ENCODE data around the gene DOCK2. TPM values are rescaled to one million over a fixed set of nuclear protein-coding genes. Genes with fewer than 3 reads are reported as not detected.

Gene DOCK2
- total RNA-seq, 1 donor from 2014 or later: 217 TPM

DNA sequence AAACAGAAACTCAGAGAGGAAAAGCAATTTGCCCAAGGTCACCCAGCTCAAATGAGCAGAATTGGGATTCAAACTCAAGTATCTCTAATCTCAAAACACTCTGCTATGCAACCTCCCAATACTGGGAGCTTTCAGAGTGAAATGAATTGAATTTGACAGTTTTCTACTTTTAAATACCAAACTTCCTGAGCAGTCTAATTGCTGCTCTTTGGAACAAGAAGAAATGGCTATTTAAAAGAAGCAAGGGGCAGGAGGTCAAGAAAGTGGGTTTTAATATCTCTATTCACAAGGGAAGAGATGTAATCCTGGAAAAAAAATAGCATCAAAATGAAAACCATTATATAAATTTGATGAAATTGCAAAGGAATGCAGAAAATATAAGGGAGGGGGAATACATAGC is 200.6 kb downstream of the DOCK2 start:
- DNase-seq (ENCODE audit: low spot score): no peak
- peaks cover 36% of the 10 kb centered on the region for H3K4me1 Mint-ChIP-seq (ENCODE audit: low read depth)
- no peaks in the 10 kb centered on the region for H3K9me3 Mint-ChIP-seq
- no peaks in the 10 kb centered on the region for H3K27me3 Mint-ChIP-seq (ENCODE audit: low read depth)
- H3K4me3 Mint-ChIP-seq (ENCODE audit: low read depth): no peak overlapping the region
- no peak overlapping the region for H3K27ac Mint-ChIP-seq
- peaks cover 61% of the 10 kb centered on the region for H3K36me3 Mint-ChIP-seq (ENCODE audit: low read depth)
- intact Hi-C loops (cut with micrococcal nuclease): loop anchor here (10.0 kb wide), 1 partner anchor 133 kb away; no protein-coding TSS in a partner anchor

DNA sequence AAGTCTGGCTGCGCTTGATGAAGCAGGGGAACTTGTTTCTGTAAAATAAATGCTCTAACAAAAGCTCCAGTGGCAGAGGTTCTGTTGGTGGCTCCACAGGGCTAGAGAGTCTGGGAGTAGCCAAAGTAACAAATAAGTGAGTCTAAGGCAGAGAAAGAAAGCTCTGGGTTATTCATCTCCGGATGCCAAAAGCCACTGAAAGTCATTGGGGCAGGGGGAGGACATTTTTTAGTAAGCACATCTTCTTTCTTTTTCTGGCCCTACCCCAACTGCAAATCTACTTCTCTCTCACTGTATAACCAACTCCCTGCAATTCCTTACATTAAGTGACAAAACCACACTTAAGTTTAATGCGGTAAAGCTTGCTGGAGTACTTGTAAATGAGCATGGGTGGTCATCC is 201.6 kb downstream of the DOCK2 start:
- intact Hi-C loops (cut with micrococcal nuclease): loop anchor here (10.0 kb wide), 1 partner anchor 134 kb away; no protein-coding TSS in a partner anchor

DNA sequence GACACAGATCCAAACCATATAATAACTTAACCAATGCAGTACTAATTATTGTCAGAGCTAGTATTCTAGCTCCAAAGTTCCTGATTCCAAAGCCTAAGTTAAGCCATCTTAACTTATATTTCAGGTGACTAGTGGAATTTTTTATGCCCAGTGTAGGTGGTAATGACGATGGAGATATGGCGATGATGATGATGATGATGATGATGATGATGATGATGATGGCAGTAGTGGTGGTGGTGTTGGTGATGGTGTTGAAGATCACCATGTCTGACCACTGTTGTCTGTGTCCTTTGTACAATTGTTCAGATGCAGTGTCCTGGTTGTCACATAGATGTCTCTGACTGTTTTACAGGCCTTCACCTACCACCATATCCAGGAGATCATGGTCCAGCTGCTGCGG is 203.3 kb downstream of the DOCK2 start:
- DNase-seq (ENCODE audit: low spot score): no peak
- Mint-ChIP-seq H3K27me3 (ENCODE audit: low read depth) (no peaks in the 10 kb centered on the region), H3K4me1 (ENCODE audit: low read depth) (peaks cover 33% of the 10 kb centered on the region), H3K36me3 (ENCODE audit: low read depth) (peaks cover 70% of the 10 kb centered on the region), H3K4me3 (ENCODE audit: low read depth) (no peak overlapping the region), H3K27ac (no peak overlapping the region), H3K9me3 (no peaks in the 10 kb centered on the region)
- intact Hi-C loops (cut with micrococcal nuclease): no loop called here

More for the DNA sequence above, 201.6 kb downstream of the DOCK2 start:
- no peak for DNase-seq (ENCODE audit: low spot score)
- Mint-ChIP-seq H3K4me3 (ENCODE audit: low read depth) (no peak overlapping the region), H3K4me1 (ENCODE audit: low read depth) (peaks cover 26% of the 10 kb centered on the region), H3K27ac (peak overlapping the region; percentile 38), H3K36me3 (ENCODE audit: low read depth) (peaks cover 60% of the 10 kb centered on the region), H3K9me3 (no peaks in the 10 kb centered on the region), H3K27me3 (ENCODE audit: low read depth) (no peaks in the 10 kb centered on the region)

DNA sequence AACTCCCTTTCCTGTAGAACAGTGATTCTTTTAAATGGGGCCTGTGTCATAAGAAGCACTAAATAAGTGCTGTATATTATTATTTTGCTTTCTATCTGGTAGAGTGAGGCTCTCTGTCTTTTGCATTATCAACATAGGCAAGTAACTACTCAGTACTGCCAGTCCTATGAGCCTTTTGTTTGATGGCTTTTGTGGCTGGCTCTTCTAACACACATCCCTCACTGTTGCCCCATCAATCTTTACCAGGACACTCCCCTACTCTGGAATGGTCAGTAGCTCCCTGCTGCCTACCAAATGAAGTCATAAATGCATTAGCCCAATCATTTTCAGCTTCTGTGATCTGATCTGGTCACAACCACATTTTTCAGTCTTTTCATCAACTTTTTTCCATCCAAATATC is 205.6 kb downstream of the DOCK2 start:
- intact Hi-C loops (cut with micrococcal nuclease): no loop called here
- H3K36me3 Mint-ChIP-seq (ENCODE audit: low read depth): peaks cover 81% of the 10 kb centered on the region
- H3K4me1 Mint-ChIP-seq (ENCODE audit: low read depth): peaks cover 25% of the 10 kb centered on the region
- no peak overlapping the region for H3K27ac Mint-ChIP-seq
- H3K9me3 Mint-ChIP-seq: peaks cover 3% of the 10 kb centered on the region
- no peaks in the 10 kb centered on the region for H3K27me3 Mint-ChIP-seq (ENCODE audit: low read depth)
- no peak overlapping the region for H3K4me3 Mint-ChIP-seq (ENCODE audit: low read depth)
- DNase-seq (ENCODE audit: low spot score): no peak

DNA sequence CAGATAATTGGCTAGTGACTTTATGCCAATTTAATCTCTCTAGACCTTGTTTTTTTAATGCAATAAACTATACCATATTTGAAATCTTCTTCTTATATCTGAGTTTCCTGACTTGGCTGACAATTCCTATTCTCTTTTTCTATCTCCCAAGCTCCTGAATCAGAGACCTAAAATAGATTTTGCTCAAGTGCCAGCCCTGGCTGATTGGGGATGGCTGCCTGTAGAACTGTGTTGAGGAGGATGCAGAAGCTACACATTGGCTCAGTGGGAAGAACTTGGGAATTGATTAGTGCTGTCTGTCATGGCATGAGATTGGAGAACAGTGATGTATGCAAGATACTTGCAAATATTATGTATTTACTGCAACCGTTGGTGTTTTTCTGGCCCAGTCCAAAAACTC is 210.4 kb downstream of the DOCK2 start:
- H3K27ac Mint-ChIP-seq: no peak overlapping the region
- no peak for DNase-seq (ENCODE audit: low spot score)
- intact Hi-C loops (cut with micrococcal nuclease): no loop called here
- no peak overlapping the region for H3K4me3 Mint-ChIP-seq (ENCODE audit: low read depth)
- peaks cover 95% of the 10 kb centered on the region for H3K36me3 Mint-ChIP-seq (ENCODE audit: low read depth)
- peaks cover 14% of the 10 kb centered on the region for H3K4me1 Mint-ChIP-seq (ENCODE audit: low read depth)
- peaks cover 39% of the 10 kb centered on the region for H3K9me3 Mint-ChIP-seq
- H3K27me3 Mint-ChIP-seq (ENCODE audit: low read depth): no peaks in the 10 kb centered on the region

DNA sequence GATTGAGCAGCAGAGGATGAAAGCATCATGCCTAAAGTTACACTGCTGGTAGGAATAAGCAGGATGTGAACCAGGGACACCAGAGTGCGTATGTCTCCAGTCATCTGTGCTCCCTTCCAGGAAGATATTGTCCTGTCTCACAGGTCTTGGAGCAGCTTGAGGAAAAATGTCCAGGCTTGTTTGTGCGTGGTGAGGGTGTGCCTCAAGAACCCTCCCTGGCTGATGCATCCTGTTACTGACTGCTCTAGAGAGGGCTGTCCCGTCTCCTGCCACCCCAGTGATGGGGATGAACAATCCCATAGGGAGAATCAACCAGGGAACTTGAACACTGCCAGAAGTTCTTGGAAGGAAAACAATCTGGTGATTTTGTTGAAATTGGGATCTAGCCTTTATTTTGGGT is 211.2 kb downstream of the DOCK2 start:
- Mint-ChIP-seq H3K4me3 (ENCODE audit: low read depth) (no peak overlapping the region), H3K27me3 (ENCODE audit: low read depth) (no peaks in the 10 kb centered on the region), H3K9me3 (peaks cover 47% of the 10 kb centered on the region), H3K36me3 (ENCODE audit: low read depth) (peaks cover 96% of the 10 kb centered on the region), H3K4me1 (ENCODE audit: low read depth) (peaks cover 14% of the 10 kb centered on the region), H3K27ac (no peak overlapping the region)
- DNase-seq (ENCODE audit: low spot score): no peak
- intact Hi-C loops (cut with micrococcal nuclease): no loop called here

DNA sequence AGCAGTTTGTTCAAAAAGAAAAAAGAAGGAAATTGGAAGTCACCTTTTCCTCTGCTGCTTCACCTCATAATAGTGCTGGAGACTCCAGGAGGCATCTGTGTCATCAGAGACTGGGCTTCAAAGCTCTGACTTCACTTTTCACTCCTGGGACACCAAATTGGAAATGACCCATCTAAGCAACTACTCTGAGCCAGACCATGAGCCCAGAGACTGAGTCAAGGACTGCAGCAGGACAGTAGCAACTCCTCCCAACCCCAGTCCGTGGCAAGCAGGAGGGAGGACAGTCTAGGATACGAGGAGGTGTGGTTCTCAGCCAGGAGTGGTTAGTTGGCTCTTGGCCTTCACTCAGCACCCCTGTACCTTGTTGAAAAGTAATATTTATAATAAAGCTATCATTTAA is 211.7 kb downstream of the DOCK2 start:
- Mint-ChIP-seq H3K36me3 (ENCODE audit: low read depth) (peaks cover 95% of the 10 kb centered on the region), H3K4me3 (ENCODE audit: low read depth) (no peak overlapping the region), H3K9me3 (peaks cover 49% of the 10 kb centered on the region), H3K27ac (no peak overlapping the region), H3K4me1 (ENCODE audit: low read depth) (peaks cover 12% of the 10 kb centered on the region), H3K27me3 (ENCODE audit: low read depth) (no peaks in the 10 kb centered on the region)
- no peak for DNase-seq (ENCODE audit: low spot score)
- intact Hi-C loops (cut with micrococcal nuclease): no loop called here

DNA sequence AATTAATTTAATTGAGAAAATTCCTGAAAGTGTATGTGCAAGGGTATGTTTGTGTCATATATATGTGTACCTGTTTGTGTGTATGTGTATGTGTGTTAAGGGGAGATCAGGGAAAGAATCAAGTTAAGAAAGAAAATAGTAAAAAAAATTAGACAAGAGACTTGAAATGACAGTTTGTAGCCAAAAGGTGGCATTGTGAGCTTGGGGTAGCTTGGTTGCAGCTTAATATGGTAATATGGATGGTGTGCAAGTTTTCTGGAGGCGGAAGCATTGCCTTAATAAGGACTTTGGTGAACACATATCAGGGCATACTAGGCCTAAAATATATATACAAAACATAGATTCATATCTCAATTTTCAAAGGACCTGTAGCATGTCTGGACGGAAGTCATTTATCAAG is 213.3 kb downstream of the DOCK2 start:
- H3K4me1 Mint-ChIP-seq (ENCODE audit: low read depth): no peaks in the 10 kb centered on the region
- no peak for DNase-seq (ENCODE audit: low spot score)
- H3K27me3 Mint-ChIP-seq (ENCODE audit: low read depth): no peaks in the 10 kb centered on the region
- no peak overlapping the region for H3K4me3 Mint-ChIP-seq (ENCODE audit: low read depth)
- H3K36me3 Mint-ChIP-seq (ENCODE audit: low read depth): peaks cover 94% of the 10 kb centered on the region
- H3K27ac Mint-ChIP-seq: no peak overlapping the region
- peaks cover 50% of the 10 kb centered on the region for H3K9me3 Mint-ChIP-seq
- intact Hi-C loops (cut with micrococcal nuclease): no loop called here

DNA sequence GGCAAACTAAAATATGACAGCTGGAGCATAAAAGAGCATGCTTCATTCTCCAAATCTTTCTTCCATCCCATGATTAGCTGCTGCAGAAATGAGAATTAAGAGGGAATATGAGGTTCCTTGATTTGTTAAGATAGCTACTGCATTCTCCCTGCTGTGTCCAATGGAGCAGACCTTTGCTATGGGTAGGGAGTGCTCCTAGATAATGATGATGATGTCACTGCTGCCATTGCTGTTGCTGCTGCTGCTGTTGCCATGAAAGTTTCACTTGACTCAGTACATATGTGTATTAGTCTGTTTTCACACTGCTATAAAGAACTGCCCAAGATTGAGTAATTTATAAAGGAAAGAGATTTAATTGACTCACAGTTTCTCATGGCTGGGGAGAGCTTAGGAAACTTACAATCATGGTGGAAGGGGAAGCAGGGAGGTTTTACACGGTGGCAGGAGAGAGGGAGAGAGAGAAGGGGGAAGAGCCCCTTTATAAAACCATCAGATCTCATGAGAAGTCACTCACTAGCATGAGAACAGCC is 214.3 kb downstream of the DOCK2 start:
- Mint-ChIP-seq H3K27me3 (ENCODE audit: low read depth) (no peaks in the 10 kb centered on the region), H3K27ac (no peak overlapping the region)
- DNase-seq (ENCODE audit: low spot score): no peak

DNA sequence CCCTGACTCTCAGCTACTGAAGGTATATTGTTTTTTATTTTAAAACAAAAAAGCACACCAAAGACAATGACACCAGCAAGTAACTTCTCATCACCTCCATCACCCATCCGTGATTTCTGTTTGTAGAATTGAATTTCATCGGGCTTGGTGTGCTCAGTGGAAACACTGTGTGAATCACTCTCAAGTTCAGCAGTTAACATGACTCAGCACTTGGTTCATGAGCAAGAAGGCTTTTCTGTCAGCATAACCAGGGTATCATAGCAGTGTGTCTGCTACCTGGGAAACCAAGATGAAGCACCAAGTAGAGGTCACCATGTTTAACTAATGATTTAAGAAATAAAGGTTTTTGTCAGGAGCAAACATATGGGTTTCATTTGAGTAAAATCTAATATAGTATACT is 219.5 kb downstream of the DOCK2 start:
- intact Hi-C loops (cut with micrococcal nuclease): no loop called here

More for the DNA sequence above, 214.3 kb downstream of the DOCK2 start:
- Mint-ChIP-seq H3K4me3 (ENCODE audit: low read depth) (no peak overlapping the region), H3K36me3 (ENCODE audit: low read depth) (peaks cover 94% of the 10 kb centered on the region), H3K9me3 (peaks cover 54% of the 10 kb centered on the region), H3K4me1 (ENCODE audit: low read depth) (peaks cover 1% of the 10 kb centered on the region)
- intact Hi-C loops (cut with micrococcal nuclease): no loop called here

DNA sequence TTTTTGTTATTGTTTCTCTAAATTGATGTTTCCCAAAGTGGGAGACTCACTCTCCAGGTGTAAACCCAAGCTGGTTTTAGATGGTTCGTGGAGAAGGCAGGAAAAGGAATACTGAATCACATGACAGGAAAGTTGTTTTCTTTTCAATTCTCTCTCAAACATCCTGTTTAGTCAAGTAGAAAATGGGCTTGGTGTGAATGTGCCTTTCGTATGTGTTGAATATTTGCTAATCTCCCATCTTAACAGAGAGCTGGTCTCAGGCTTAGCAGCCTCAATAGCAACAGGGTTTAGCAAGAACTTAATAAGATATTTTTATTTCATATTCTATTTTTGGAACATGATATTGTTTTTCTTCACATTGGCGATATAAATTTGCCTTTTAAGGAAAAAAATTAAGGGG is 223.5 kb downstream of the DOCK2 start:
- intact Hi-C loops (cut with micrococcal nuclease): no loop called here
- DNase-seq (ENCODE audit: low spot score): no peak
- Mint-ChIP-seq H3K27ac (peak overlapping the region; percentile 9), H3K36me3 (ENCODE audit: low read depth) (peaks cover 36% of the 10 kb centered on the region), H3K27me3 (ENCODE audit: low read depth) (no peaks in the 10 kb centered on the region), H3K4me3 (ENCODE audit: low read depth) (no peak overlapping the region), H3K4me1 (ENCODE audit: low read depth) (peaks cover 26% of the 10 kb centered on the region), H3K9me3 (peaks cover 2% of the 10 kb centered on the region)

More for the DNA sequence above, 219.5 kb downstream of the DOCK2 start:
- Mint-ChIP-seq H3K4me3 (ENCODE audit: low read depth) (no peak overlapping the region), H3K4me1 (ENCODE audit: low read depth) (peaks cover 22% of the 10 kb centered on the region), H3K36me3 (ENCODE audit: low read depth) (peaks cover 62% of the 10 kb centered on the region), H3K27ac (no peak overlapping the region), H3K9me3 (peaks cover 23% of the 10 kb centered on the region), H3K27me3 (ENCODE audit: low read depth) (no peaks in the 10 kb centered on the region)
- no peak for DNase-seq (ENCODE audit: low spot score)

DNA sequence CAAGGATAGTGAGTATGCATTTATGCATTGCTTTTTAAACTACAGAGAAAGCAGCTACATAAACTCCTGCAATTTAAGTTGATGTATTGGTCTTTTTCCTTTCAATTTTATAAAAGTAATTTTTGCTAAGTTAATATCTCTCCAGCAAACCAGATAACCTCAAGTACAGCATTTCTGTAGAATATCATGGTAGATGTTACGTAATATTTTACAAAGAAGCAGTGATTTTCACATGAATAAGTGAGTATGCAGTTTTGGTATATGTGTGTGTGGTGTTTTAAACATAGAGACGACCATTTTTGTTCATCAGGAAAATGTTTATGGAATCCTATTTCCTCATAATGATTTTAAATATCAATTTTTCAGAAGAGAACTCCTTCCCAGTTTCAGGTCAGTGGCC is 224.4 kb downstream of the DOCK2 start:
- H3K27ac Mint-ChIP-seq: no peak overlapping the region
- H3K4me3 Mint-ChIP-seq (ENCODE audit: low read depth): no peak overlapping the region
- DNase-seq (ENCODE audit: low spot score): no peak
- H3K9me3 Mint-ChIP-seq: no peaks in the 10 kb centered on the region
- H3K4me1 Mint-ChIP-seq (ENCODE audit: low read depth): peaks cover 26% of the 10 kb centered on the region
- H3K27me3 Mint-ChIP-seq (ENCODE audit: low read depth): no peaks in the 10 kb centered on the region
- H3K36me3 Mint-ChIP-seq (ENCODE audit: low read depth): peaks cover 29% of the 10 kb centered on the region
- intact Hi-C loops (cut with micrococcal nuclease): no loop called here

DNA sequence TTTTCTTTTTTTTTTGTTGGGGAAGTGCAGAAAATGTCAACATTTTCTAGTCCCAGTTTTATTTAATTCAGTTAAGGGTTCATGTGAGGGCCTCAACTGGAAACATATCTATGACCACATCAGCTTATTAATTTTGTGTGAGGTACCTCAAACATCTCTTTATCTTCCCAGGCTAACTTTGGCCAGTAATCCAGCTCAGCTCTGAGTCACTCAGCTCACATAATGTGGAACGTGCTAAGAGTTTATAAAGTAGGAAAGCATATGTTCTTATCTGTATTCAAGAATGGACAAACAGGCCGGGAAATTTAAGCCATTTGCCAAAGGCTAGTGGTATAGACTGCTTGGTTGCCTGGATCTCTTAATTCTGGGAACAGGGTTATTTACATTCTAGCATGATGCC is 224.9 kb downstream of the DOCK2 start:
- Mint-ChIP-seq H3K27me3 (ENCODE audit: low read depth) (no peaks in the 10 kb centered on the region), H3K36me3 (ENCODE audit: low read depth) (peaks cover 29% of the 10 kb centered on the region), H3K4me1 (ENCODE audit: low read depth) (peaks cover 31% of the 10 kb centered on the region), H3K4me3 (ENCODE audit: low read depth) (no peak overlapping the region), H3K9me3 (no peaks in the 10 kb centered on the region), H3K27ac (no peak overlapping the region)
- no peak for DNase-seq (ENCODE audit: low spot score)
- intact Hi-C loops (cut with micrococcal nuclease): no loop called here

DNA sequence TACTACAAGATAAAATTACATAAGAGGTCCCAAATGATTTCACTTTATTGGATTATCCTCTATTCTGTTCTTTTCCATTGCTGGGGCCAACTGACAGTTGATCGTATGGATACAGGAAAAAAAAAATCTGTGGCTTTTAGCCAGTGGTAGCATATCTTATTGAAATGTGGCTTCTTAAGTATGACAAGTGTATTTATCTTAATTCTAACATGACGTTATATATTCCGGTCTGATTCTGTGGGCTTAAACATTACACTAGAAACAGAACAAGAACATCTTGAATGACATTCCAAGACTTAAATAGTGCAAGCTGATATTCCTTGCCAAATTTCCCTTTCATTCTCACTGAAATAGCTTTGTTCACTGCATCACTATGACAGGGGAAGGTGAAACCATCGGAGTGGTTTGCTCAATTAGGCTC is 225.3 kb downstream of the DOCK2 start:
- Mint-ChIP-seq H3K4me3 (ENCODE audit: low read depth) (no peak overlapping the region), H3K36me3 (ENCODE audit: low read depth) (peaks cover 26% of the 10 kb centered on the region), H3K9me3 (no peaks in the 10 kb centered on the region), H3K4me1 (ENCODE audit: low read depth) (peaks cover 31% of the 10 kb centered on the region), H3K27ac (no peak overlapping the region), H3K27me3 (ENCODE audit: low read depth) (no peaks in the 10 kb centered on the region)
- no peak for DNase-seq (ENCODE audit: low spot score)
- intact Hi-C loops (cut with micrococcal nuclease): no loop called here

Measured in activated T-helper 2 cell treated with anti-CD3 and anti-CD28 coated beads, Interferon-gamma antibody, Interleukin-2, Interleukin-4, amounts not matched to agents 10 μg/mL and 5 μg/mL and 100 μg/mL, durations not matched to agents 14 hours and 24 hours and 36 hours (primary cell).